Left ventricle myocardium superior (tissue), 1 donor: ENCODE data around the gene GARNL3. TPM values are rescaled to one million over a fixed set of nuclear protein-coding genes. Genes with fewer than 3 reads are reported as not detected.

ENCODE experiments used
- ATAC-seq: fragments of 200-7000 bp; cut with Tn5 transposase; one replicate; pipeline ENCODE4 v1.9.1; 2020; ENCODE audit warnings: mild to moderate bottlenecking, moderate library complexity
- DNase-seq: peaks from one replicate; pipeline ENCODE4 v3.0.0-alpha.2; 2020
- intact Hi-C: fragments of 100-400 bp; cut with micrococcal nuclease; formaldehyde crosslinking; loops from one replicate; pipeline ENCODE4 v1.11.0; 2022
- long read RNA-seq: library from polyadenylated mRNA; unstranded; transcript quantifications from one replicate; pipeline ENCODE4 v2.0.0, GENCODE V29; 2021
- total RNA-seq: library from RNA; stranded (reverse); fragmentation: NEBNext Ultra II Directional; extraction: Animal tissue kit (Norgen Biotek cat#: 25700); gene quantifications from one replicate; pipeline ENCODE4 v1.2.1, GENCODE V29; 2021
- donor health status: DM: no; HTN: yes; CAD: no; lungs with severe emphysema.

GARNL3 gene, protein sequence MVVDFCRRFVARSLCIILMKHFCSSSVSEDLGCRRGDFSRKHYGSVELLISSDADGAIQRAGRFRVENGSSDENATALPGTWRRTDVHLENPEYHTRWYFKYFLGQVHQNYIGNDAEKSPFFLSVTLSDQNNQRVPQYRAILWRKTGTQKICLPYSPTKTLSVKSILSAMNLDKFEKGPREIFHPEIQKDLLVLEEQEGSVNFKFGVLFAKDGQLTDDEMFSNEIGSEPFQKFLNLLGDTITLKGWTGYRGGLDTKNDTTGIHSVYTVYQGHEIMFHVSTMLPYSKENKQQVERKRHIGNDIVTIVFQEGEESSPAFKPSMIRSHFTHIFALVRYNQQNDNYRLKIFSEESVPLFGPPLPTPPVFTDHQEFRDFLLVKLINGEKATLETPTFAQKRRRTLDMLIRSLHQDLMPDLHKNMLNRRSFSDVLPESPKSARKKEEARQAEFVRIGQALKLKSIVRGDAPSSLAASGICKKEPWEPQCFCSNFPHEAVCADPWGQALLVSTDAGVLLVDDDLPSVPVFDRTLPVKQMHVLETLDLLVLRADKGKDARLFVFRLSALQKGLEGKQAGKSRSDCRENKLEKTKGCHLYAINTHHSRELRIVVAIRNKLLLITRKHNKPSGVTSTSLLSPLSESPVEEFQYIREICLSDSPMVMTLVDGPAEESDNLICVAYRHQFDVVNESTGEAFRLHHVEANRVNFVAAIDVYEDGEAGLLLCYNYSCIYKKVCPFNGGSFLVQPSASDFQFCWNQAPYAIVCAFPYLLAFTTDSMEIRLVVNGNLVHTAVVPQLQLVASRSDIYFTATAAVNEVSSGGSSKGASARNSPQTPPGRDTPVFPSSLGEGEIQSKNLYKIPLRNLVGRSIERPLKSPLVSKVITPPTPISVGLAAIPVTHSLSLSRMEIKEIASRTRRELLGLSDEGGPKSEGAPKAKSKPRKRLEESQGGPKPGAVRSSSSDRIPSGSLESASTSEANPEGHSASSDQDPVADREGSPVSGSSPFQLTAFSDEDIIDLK
- total RNA-seq: 17.3 TPM
- long read RNA-seq, partial matches to known transcripts: 1 of 17 reads
- long read RNA-seq, other reads (novel, unspliced or antisense): 15 of 17 reads

DNA sequence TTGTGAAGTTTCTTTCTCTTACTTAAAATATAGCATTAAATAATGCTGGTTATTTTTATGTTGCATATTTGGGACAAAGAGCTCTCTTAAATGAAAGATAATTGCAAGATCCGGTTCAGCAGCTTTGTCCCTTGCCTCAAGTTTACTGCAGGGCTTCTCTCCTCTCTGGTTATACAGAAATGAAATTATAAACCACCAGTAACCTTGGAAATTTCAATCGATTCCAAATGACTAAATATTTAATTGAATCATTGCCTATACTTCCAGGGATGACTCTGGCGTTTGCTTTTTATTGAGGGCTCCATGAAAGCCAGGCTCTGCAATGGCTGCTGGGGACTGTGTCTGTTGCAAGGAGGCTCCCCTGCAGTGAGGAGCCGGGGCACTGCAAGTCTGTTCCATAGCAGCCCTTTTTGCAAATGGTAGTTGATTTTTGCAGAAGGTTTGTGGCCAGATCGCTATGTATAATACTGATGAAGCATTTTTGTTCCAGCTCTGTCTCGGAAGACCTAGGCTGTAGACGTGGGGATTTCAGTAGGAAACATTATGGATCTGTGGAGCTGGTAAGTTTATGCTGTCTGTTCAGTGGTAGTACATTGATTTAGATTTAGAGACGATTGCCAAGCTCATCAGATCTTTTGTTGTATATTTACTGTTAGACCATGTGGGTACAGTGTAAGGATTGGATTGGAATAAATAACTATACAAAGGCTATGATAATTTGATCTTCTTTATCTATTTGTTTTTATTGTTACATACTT, at the start of gene GARNL3:
Gene GARNL3, plus strand, starts transcription at position 313 of the 758 bp plus-strand sequence. Its CDS starts 104 bp downstream, at position 417.
- intact Hi-C loops: no loop called here
- ATAC-seq (peak; percentile 64), DNase-seq (peak; percentile 37)

DNA sequence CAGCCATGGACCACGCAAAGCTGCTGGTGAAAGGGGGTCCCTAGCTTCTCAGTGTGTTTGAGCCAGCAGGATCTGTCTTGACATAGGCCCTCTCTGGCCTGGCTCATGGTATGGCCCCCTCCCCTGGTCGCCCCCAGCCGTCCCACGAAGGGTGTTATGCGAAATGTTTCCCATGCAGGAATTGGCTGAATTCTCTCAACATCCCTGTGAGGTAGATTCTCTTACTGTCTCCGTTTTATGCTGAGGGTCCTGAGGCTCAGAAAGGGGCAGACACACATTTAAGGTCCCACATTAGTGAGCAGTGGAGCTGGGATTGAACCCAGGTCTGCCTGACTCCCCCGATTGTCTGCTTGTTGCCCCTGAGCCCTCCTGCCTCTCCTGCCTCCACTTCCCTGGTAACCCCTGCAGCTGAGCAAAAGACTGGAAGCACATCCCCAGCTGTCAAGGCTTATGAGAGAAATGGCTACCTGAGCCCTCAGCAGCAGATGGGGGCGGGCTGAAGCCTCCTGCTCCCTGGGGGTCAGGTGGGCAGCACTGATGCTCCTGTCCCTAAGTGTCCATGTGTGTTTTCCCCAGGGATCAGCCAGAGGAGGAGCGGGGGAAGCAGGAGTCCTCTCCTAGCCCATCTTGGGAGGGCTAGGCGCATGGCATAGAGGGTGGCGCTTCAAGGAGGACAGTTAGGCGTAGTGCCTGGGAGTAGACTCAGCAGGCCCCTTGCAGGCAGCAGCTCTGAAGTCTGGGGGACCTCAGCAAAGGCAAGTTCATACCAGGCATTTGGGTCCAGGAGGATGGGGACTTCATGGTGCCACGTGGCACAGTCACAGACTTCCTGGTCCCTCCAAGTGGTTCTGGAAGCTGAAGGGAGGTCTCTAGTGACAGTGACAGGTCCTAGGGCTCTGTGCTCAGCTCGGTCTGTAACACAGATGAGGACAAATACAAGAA, 49.0 kb upstream of the GARNL3 start:
- intact Hi-C loops: no loop called here
- ATAC-seq (no peak), DNase-seq (no peak)

- DNase-seq (no peak), ATAC-seq (no peak)
- intact Hi-C loops: no loop called here
These were observed 48.2 kb upstream of the GARNL3 start for GRCh38 chr9:127216210-127216887.

- ATAC-seq (no peak), DNase-seq (no peak)
- intact Hi-C loops: no loop called here
These were observed 47.7 kb upstream of the GARNL3 start for GRCh38 chr9:127216888-127217217.

GRCh38 chr9:127218818-127219217, 45.8 kb upstream of the GARNL3 start:
- intact Hi-C loops: no loop called here
- no peak for DNase-seq
- no peak for ATAC-seq

GRCh38 chr9:127219520-127219919, 45.1 kb upstream of the GARNL3 start:
- no peak for DNase-seq
- ATAC-seq: no peak
- intact Hi-C loops: no loop called here

- intact Hi-C loops: no loop called here
- ATAC-seq: no peak
These were observed 42.9 kb upstream of the GARNL3 start for GRCh38 chr9:127221695-127222094.

GRCh38 chr9:127222388-127223095, 42.0 kb upstream of the GARNL3 start:
- intact Hi-C loops: no loop called here
- DNase-seq: no peak
- ATAC-seq: no peak

More at GRCh38 chr9:127221695-127222094, 42.9 kb upstream of the GARNL3 start:
- DNase-seq: no peak

DNA sequence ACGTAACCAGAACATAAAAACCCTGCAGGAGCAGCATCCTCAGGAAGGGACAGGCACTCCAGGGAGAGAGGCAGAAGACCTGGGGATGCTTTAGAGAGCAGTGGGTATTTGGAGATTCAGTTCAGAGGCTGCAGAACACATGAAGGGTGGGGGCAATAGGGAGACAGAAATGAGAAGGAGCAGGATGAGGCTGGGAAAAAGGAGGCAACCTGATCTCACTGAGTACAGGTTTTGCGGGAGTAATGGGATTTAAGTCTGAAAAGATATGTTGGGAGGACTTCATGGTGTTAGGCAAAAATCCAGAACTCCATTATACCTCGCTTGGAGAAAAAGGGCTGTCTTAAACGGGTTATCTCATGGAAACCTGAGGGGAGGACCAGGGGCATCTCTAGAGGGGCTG, 41.3 kb upstream of the GARNL3 start:
- DNase-seq: no peak
- ATAC-seq: no peak
- intact Hi-C loops: no loop called here

DNA sequence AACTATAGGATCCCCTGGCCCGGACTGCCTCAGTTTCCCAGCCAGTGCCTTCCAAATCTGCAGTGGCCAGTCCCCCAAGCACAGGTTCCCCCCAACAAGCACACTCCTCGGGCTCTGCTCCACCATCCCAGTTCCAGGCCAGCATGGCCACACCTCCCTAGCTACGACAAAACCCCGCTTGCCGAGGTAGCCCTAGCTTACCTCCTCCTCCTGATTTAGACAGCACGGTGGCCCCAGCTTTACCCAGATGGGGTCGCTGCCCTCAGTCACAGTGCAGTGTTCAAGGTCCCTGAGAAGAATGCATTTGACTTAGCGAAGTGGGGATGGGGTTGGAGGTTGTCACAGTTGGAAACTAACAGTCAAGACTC, 40.8 kb upstream of the GARNL3 start:
- DNase-seq (no peak), ATAC-seq (peak; percentile 1)
- intact Hi-C loops: no loop called here

GRCh38 chr9:127224178-127224882, 40.2 kb upstream of the GARNL3 start:
- ATAC-seq: peak; percentile 87
- intact Hi-C loops: no loop called here
- DNase-seq: peak; percentile 95

DNA sequence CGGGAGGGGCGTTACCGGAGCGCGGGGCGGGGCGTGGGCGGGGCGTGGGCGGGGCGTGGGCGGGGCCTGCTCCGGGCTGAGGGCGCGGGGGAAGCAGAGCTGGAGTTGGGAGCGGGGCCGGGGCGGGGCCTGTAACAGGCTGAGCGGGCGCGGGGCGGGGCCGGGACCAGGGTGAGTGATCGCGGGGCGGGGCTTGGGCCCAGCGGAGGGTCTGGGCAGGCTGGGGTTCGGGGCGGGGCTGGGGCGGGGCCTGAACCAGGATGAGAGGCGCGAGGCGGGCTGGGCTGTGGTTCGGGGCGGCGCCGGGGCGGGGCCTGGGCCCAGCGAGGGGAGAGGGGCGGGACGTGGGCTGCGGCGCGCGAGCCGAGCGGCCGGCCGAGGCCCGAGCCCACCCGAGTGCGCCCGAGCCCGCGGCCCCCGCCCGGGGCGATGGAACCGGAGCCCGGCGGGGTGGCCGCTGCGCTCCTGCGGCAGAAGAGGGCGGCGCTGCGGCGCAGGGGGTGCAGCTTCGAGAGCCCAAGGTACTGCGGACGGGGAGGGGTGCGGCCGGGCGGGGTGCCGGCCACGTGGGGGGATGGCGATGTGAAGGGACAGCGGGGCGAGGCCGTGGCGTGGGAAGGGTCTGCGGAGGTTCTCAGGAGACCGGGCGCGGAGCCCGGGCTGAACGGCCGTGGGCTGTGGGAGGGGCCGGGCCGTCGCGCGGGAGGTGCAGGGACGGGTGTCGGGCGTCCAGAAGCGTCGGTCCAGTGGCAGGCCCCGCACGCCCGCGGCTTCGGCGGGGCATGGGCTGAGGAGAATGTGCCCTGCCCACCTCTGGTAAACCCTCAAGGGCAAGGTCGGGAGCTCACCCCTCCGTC, 39.5 kb upstream of the GARNL3 start:
- peak; percentile 92 for ATAC-seq
- intact Hi-C loops: no loop called here

GRCh38 chr9:127225801-127226625, 38.6 kb upstream of the GARNL3 start:
- ATAC-seq (no peak), DNase-seq (no peak)
- intact Hi-C loops: no loop called here

More for the DNA sequence above, 39.5 kb upstream of the GARNL3 start:
- DNase-seq: peak; percentile 99

DNA sequence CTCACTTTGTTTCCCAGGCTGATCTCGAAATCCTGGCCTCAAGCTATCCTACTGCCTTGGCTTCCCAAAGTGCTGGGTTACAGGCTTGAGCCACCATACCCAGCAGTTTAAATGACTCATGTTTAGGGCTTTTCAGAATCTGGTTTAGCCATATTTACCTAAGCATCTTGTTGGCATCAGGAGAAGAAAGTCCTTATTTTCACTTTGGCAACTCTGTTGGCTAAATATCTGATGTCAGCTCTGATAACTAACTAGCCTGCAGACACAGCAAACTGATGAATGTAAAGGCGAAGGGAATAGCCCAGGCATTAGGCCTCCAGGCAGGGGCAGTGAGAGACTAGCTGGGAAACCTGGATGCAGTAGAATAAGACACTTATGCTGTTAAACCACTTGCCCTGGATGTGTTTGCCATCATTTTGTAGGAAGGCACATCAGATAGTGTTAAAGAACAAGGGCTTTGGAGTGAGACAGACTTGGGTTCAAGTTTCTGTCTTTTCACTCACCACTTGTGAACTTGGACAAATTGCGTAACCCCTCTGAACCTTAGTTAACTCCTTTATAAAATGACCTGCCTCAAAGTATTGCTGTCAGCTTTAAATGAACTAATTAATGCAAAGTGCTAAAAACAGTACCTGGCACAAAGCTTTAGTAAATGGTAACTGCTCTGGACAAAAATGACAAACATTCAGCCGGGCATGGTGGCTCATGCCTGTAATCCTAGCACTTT, 34.7 kb upstream of the GARNL3 start:
- no peak for ATAC-seq
- no peak for DNase-seq
- intact Hi-C loops: no loop called here
